Neuronal stem cell (in vitro differentiated cells): ENCODE data around the gene ERCC5.

Experiments used
- DNase-seq: peaks from one replicate; pipeline ENCODE4 v3.0.0-alpha.2; 2013; ENCODE audit warnings: low spot score
- H2AFZ ChIP-seq: one replicate; pipeline ENCODE4 v1.6.1; 2013; ENCODE audit warnings: mild to moderate bottlenecking, low read length, inconsistent platforms
- H2AK5ac ChIP-seq: 2 replicates; pipeline ENCODE4 v1.6.1; 2013; ENCODE audit warnings: low read depth, mild to moderate bottlenecking, inconsistent platforms, low read length, moderate library complexity, mixed read lengths
- H2BK120ac ChIP-seq: 2 replicates; pipeline ENCODE4 v1.6.1; 2013; ENCODE audit warnings: low read depth, mild to moderate bottlenecking, inconsistent platforms, low read length, moderate library complexity, mixed read lengths
- H2BK12ac ChIP-seq: one replicate; pipeline ENCODE4 v1.6.1; 2013; ENCODE audit warnings: low read length, inconsistent platforms
- H2BK15ac ChIP-seq: 2 replicates; pipeline ENCODE4 v1.6.1; 2013; ENCODE audit warnings: mild to moderate bottlenecking, low read length, inconsistent platforms, mixed read lengths
- H2BK5ac ChIP-seq: one replicate; pipeline ENCODE4 v1.6.1; 2013; ENCODE audit warnings: inconsistent platforms, mild to moderate bottlenecking, low read length, moderate library complexity
- H3K14ac ChIP-seq: one replicate; pipeline ENCODE4 v1.6.1; 2013; ENCODE audit warnings: low read length, inconsistent platforms
- H3K18ac ChIP-seq: 2 replicates; pipeline ENCODE4 v1.6.1; 2013; ENCODE audit warnings: low read length, inconsistent platforms
- H3K23ac ChIP-seq: 2 replicates; pipeline ENCODE4 v1.6.1; 2013; ENCODE audit warnings: low read depth, mild to moderate bottlenecking, mixed read lengths, low read length, inconsistent platforms; ENCODE audit not compliant: poor library complexity
- H3K27ac ChIP-seq: replicated peaks from 3 replicates; pipeline ENCODE4 v1.5.1; 2013; ENCODE audit warnings: low read length, inconsistent platforms
- H3K27me3 ChIP-seq, 3 experiments: 2 replicates each; pipeline ENCODE4 v1.6.1; 2013; ENCODE audit warnings: low read length in 3 of 3, mild to moderate bottlenecking in 2 of 3, inconsistent platforms in 1 of 3, low read depth in 1 of 3, mixed read lengths in 1 of 3, moderate library complexity in 1 of 3; ENCODE audit not compliant: control insufficient read depth in 3 of 3, insufficient read depth in 3 of 3
- H3K36me3 ChIP-seq, 2 donors: replicated peaks in 1 of 2; 2 replicates each; pipeline ENCODE4 v1.6.1; 2013; ENCODE audit warnings: low read length in 2 of 2; ENCODE audit not compliant: control insufficient read depth in 2 of 2, insufficient read depth in 2 of 2
- H3K4ac ChIP-seq: 2 replicates; pipeline ENCODE4 v1.6.1; 2013; ENCODE audit warnings: inconsistent platforms, mild to moderate bottlenecking, low read length, moderate library complexity
- H3K4me1 ChIP-seq, 2 donors: 1 replicate in 1 of 2; 2 replicates in 1 of 2; pipeline ENCODE4 v1.6.1; 2013; ENCODE audit warnings: low read length in 2 of 2, low read depth in 1 of 2; ENCODE audit not compliant: control insufficient read depth in 2 of 2, insufficient read depth in 1 of 2
- H3K4me2 ChIP-seq: one replicate; pipeline ENCODE4 v1.6.1; 2013; ENCODE audit warnings: mild to moderate bottlenecking, low read length, inconsistent platforms; ENCODE audit not compliant: insufficient read depth, poor library complexity, severe bottlenecking
- H3K4me3 ChIP-seq, 2 donors: 2 replicates each; pipeline ENCODE4 v1.5.1; 2013; ENCODE audit warnings: low read length in 2 of 2, mild to moderate bottlenecking in 2 of 2, inconsistent platforms in 1 of 2, moderate library complexity in 1 of 2
- H3K79me1 ChIP-seq: one replicate; pipeline ENCODE4 v1.6.1; 2013; ENCODE audit warnings: low read depth, mild to moderate bottlenecking, inconsistent platforms, low read length, moderate library complexity
- H3K9ac ChIP-seq: one replicate; pipeline ENCODE4 v1.6.1; 2013; ENCODE audit warnings: mild to moderate bottlenecking, low read depth, low read length, inconsistent platforms; ENCODE audit not compliant: poor library complexity
- H3K9me3 ChIP-seq, 2 donors: replicated peaks in 1 of 2; 2 replicates each; pipeline versions ENCODE3 to v1.6.1; 2013; ENCODE audit warnings: low read length in 2 of 2, mild to moderate bottlenecking in 2 of 2, inconsistent platforms in 1 of 2, low read depth in 1 of 2, mixed read lengths in 1 of 2, moderate library complexity in 1 of 2; ENCODE audit not compliant: control insufficient read depth in 2 of 2, insufficient read depth in 1 of 2
- H4K8ac ChIP-seq: one replicate; pipeline ENCODE4 v1.6.1; 2013; ENCODE audit warnings: low read depth, mild to moderate bottlenecking, inconsistent platforms, low read length, moderate library complexity
- H4K91ac ChIP-seq: one replicate; pipeline ENCODE4 v1.6.1; 2013; ENCODE audit warnings: low read length, low read depth, mild to moderate bottlenecking, inconsistent platforms; ENCODE audit not compliant: poor library complexity
- WGBS, 2 donors: extraction: QIAGEN DNeasy Blood & Tissue Kit; methylation state at CpG; one replicate each; pipeline ENCODE4 v1.1.7; 2013; ENCODE audit warnings: missing lambda C conversion rate in 2 of 2, mixed read lengths in 1 of 2; ENCODE audit not compliant: insufficient read length in 2 of 2, insufficient replicate concordance in 1 of 2; ENCODE audit errors: extremely low coverage in 2 of 2; 5-methylcytosine and 5-hydroxymethylcytosine counted together

Gene ERCC5

DNA sequence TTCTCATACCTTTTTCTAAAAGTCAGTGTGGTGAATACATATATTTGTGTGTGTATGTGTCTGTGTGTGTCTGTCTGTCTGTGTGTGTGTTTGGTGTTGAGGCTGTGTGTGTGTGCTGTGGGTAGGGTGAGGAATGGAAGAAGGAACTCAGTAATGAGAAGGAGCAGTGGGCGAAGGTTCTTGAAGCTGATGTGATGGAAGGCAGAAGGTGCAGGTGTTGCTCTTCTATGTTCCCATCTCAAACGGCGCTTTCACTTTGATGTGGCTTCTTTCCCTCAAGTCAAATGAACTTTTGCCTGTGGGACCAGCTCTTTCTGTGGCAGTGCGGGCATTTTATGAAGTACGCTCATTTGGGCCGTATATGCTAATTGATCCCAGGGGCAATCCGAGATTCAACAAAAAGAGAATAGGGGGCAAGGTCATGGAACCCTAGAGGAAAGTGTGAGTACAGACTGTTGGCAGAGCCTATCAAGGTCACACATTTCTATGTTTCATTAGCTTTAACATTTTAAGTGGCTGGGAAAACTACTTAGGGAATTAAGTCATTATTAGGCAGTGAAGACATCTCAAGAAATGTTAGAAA is 31.7 kb upstream of the ERCC5 start:
- H3K27me3 ChIP-seq: no peaks in the 10 kb centered on the region
- no peak overlapping the region for H3K23ac ChIP-seq
- no peak overlapping the region for H2BK15ac ChIP-seq
- no peak for DNase-seq
- H3K27ac ChIP-seq: no peak overlapping the region
- no peak overlapping the region for H2BK5ac ChIP-seq
- no peak overlapping the region for H2AFZ ChIP-seq
- H3K14ac ChIP-seq: no peak overlapping the region
- H2BK120ac ChIP-seq: no peak overlapping the region
- peaks cover 0 to 6% of the 10 kb centered on the region in 2 donors for H3K4me1 ChIP-seq
- no peak overlapping the region for H3K9ac ChIP-seq
- H3K4ac ChIP-seq: no peak overlapping the region
- no peaks in the 10 kb centered on the region for H3K79me1 ChIP-seq
- H4K8ac ChIP-seq: no peak overlapping the region
- H2BK12ac ChIP-seq: no peak overlapping the region
- peaks cover 0 to 21% of the 10 kb centered on the region in 2 donors for H3K9me3 ChIP-seq
- no peak overlapping the region for H4K91ac ChIP-seq
- no peak overlapping the region for H3K4me2 ChIP-seq
- no peak overlapping the region for H2AK5ac ChIP-seq
- no peak overlapping the region for H3K4me3 ChIP-seq
- no CpG with 5 or more reads among the region's 7 CpGs for WGBS, 2 donors
- peaks cover 0 to 37% of the 10 kb centered on the region in 2 donors for H3K36me3 ChIP-seq
- no peak overlapping the region for H3K18ac ChIP-seq

DNA sequence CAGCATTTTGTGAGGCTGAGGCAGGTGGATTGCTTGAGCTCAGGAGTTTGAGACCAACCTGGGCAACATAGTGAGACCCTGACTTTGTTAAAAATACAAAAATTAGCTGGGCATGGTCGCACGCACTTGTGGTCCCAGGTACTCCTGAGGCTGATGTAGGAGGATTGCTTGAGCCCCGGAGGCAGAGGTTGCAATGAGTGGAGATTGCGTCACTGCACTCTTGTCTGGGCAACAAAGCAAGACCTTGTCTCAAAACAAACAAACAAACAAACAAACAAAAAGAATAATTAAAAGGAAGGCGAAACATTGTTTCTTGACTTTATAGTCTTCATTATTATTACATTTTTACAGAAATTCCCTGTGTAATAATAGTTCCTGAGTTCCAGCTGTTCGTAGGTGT is 31.0 kb upstream of the ERCC5 start:
- no peak overlapping the region for H3K4me2 ChIP-seq
- no peak overlapping the region for H3K4ac ChIP-seq
- H3K23ac ChIP-seq: no peak overlapping the region
- no peak overlapping the region for H2BK15ac ChIP-seq
- peaks cover 0 to 39% of the 10 kb centered on the region in 2 donors for H3K36me3 ChIP-seq
- H3K14ac ChIP-seq: no peak overlapping the region
- no peak overlapping the region for H3K18ac ChIP-seq
- peaks cover 0 to 6% of the 10 kb centered on the region in 2 donors for H3K4me1 ChIP-seq
- H3K9ac ChIP-seq: no peak overlapping the region
- no peak overlapping the region for H2AFZ ChIP-seq
- H3K27me3 ChIP-seq: no peaks in the 10 kb centered on the region
- DNase-seq: no peak
- WGBS, 2 donors: no CpG with 5 or more reads among the region's 6 CpGs
- no peak overlapping the region for H2BK12ac ChIP-seq
- H2BK120ac ChIP-seq: no peak overlapping the region
- no peak overlapping the region for H2AK5ac ChIP-seq
- H3K27ac ChIP-seq: no peak overlapping the region
- H4K8ac ChIP-seq: no peak overlapping the region
- H3K4me3 ChIP-seq: no peak overlapping the region
- H3K79me1 ChIP-seq: no peaks in the 10 kb centered on the region
- no peak overlapping the region for H2BK5ac ChIP-seq
- peaks cover 0 to 21% of the 10 kb centered on the region in 2 donors for H3K9me3 ChIP-seq
- no peak overlapping the region for H4K91ac ChIP-seq

DNA sequence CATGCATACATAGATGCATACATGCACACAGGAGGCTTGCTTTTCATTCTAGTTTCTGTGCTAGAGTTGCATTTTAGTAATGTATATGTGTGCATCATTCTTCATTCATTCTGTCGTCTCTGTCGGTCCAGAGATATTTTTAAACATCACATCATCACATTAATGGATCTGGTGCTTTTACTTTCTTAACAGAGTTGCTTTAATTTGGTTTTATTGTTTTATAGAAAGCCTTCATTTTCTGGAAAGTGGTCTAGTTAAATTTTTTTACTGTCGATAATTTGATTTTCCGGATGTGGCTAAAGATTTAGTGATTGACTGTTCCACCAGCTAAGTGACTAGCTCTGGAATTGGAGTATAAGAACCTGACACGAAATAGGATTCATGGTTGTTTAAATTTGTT is 30.0 kb upstream of the ERCC5 start:
- H3K27ac ChIP-seq: no peak overlapping the region
- DNase-seq: no peak
- H3K4me2 ChIP-seq: no peak overlapping the region
- no CpG with 5 or more reads among the region's 5 CpGs for WGBS, 2 donors
- peaks cover 0 to 6% of the 10 kb centered on the region in 2 donors for H3K4me1 ChIP-seq
- H3K9ac ChIP-seq: no peak overlapping the region
- H3K9me3 ChIP-seq: peaks cover 0 to 12% of the 10 kb centered on the region in 2 donors
- H3K14ac ChIP-seq: no peak overlapping the region
- no peak overlapping the region for H2BK15ac ChIP-seq
- H4K8ac ChIP-seq: no peak overlapping the region
- H3K79me1 ChIP-seq: no peaks in the 10 kb centered on the region
- H3K4ac ChIP-seq: no peak overlapping the region
- no peak overlapping the region for H3K18ac ChIP-seq
- no peak overlapping the region for H2AK5ac ChIP-seq
- no peak overlapping the region for H2BK12ac ChIP-seq
- H3K36me3 ChIP-seq: peaks cover 0 to 47% of the 10 kb centered on the region in 2 donors
- no peak overlapping the region for H3K4me3 ChIP-seq
- no peaks in the 10 kb centered on the region for H3K27me3 ChIP-seq
- no peak overlapping the region for H2BK120ac ChIP-seq
- H2AFZ ChIP-seq: no peak overlapping the region
- no peak overlapping the region for H3K23ac ChIP-seq
- no peak overlapping the region for H4K91ac ChIP-seq
- no peak overlapping the region for H2BK5ac ChIP-seq

DNA sequence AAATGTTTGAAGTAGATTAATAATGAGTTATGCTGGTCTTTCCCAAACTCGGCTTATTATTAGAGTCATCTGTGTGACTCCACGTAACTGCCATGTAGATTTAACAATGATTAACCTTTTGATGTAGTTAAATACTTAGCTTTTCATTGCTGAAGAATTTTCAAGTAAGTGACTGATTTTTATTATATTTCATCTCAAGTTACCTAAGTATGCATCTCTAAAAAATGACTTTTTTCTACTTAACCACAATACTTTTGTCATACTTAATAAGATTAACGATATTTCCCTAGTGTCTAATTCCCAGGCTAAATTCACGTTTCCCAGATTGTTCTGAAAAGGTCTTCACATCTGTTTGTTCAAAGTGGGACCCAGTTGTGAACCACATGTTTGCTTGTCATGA is 29.1 kb upstream of the ERCC5 start:
- no peak overlapping the region for H3K4ac ChIP-seq
- no peak overlapping the region for H3K4me3 ChIP-seq
- H4K8ac ChIP-seq: no peak overlapping the region
- no peak overlapping the region for H2BK120ac ChIP-seq
- no peak overlapping the region for H4K91ac ChIP-seq
- no peak overlapping the region for H2AFZ ChIP-seq
- H2BK15ac ChIP-seq: no peak overlapping the region
- no peak overlapping the region for H3K4me2 ChIP-seq
- H2BK12ac ChIP-seq: no peak overlapping the region
- H2BK5ac ChIP-seq: no peak overlapping the region
- H3K27me3 ChIP-seq: no peaks in the 10 kb centered on the region
- H3K79me1 ChIP-seq: no peaks in the 10 kb centered on the region
- H3K9me3 ChIP-seq: peaks cover 0 to 4% of the 10 kb centered on the region in 2 donors
- whole genome bisulfite sequencing, 2 donors: no CpG with 5 or more reads among the region's 4 CpGs
- H3K9ac ChIP-seq: no peak overlapping the region
- no peak overlapping the region for H3K27ac ChIP-seq
- H3K4me1 ChIP-seq: peaks cover 0 to 6% of the 10 kb centered on the region in 2 donors
- peaks cover 0 to 50% of the 10 kb centered on the region in 2 donors for H3K36me3 ChIP-seq
- H3K23ac ChIP-seq: no peak overlapping the region
- DNase-seq: no peak
- H3K14ac ChIP-seq: no peak overlapping the region
- H3K18ac ChIP-seq: no peak overlapping the region
- no peak overlapping the region for H2AK5ac ChIP-seq
